NB4 (cell line): ENCODE data around the gene TRPM1.
"Not testable (repeated sequence)": the region's sequence is repeated elsewhere in the genome, so short reads cannot be mapped to it uniquely, and the experiment has no call there.

ENCODE experiments used
- DNase-seq: peaks from one replicate; pipeline ENCODE4 v3.0.0; 2010; ENCODE audit warnings: low read depth
- H3K4me3 ChIP-seq: one replicate; pipeline ENCODE4 v1.5.1; 2011; ENCODE audit warnings: mild to moderate bottlenecking, low read depth, low read length, moderate library complexity
- MYC ChIP-seq: IDR thresholded peaks from 2 replicates; pipeline ENCODE4 v1.6.1; 2011; ENCODE audit warnings: low read depth, low read length
- POLR2A ChIP-seq: IDR thresholded peaks from 2 replicates; pipeline ENCODE4 v1.6.1; 2011; ENCODE audit warnings: mild to moderate bottlenecking; ENCODE audit not compliant: insufficient read length; ENCODE audit errors: extremely low read depth
- TF ChIP-seq, protein P1 (sequence below): IDR thresholded peaks from one replicate; pipeline ENCODE4 v1.5.1; 2012; ENCODE audit warnings: low read depth, low read length
- TF ChIP-seq, protein P2 (sequence below): IDR thresholded peaks from 2 replicates; pipeline ENCODE4 v1.6.1; 2011; ENCODE audit warnings: low read depth, low read length

Gene TRPM1

DNA sequence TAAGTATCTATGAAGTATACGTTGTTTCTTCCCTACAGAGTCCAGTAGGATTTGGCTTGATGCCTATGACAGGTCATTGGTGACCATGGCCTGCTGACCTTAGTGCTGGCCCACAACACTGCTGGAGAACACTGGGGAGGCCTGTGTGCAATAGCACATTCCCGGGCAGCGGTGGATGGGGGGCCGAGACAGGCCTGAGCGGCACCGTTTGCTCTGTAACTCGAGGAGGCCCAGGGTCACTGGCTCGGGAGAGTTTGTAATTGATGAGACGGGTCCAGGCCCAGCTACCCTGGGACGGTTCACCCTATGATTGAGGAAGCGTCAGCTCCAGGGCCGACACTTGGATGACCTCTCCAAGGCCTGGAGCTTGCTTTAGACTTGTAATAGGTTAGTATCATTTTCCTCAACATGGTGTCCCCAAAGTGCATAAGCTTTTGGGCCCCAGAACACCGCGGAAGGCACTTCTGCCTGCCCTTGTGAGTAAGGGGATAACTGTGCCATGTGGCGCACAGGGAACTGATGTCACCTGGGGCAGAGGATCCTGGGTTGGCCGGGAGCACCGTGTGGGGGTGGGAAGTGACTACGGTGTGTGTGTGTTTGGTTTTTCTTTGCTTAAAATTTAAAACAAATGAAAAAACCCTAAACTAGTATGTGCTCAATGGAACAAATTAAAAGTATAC lies 12.0 kb downstream of the TRPM1 start:
- DNase-seq, result no peak
- TF ChIP-seq MYC, result no peak
- TF ChIP-seq, protein P1, sequence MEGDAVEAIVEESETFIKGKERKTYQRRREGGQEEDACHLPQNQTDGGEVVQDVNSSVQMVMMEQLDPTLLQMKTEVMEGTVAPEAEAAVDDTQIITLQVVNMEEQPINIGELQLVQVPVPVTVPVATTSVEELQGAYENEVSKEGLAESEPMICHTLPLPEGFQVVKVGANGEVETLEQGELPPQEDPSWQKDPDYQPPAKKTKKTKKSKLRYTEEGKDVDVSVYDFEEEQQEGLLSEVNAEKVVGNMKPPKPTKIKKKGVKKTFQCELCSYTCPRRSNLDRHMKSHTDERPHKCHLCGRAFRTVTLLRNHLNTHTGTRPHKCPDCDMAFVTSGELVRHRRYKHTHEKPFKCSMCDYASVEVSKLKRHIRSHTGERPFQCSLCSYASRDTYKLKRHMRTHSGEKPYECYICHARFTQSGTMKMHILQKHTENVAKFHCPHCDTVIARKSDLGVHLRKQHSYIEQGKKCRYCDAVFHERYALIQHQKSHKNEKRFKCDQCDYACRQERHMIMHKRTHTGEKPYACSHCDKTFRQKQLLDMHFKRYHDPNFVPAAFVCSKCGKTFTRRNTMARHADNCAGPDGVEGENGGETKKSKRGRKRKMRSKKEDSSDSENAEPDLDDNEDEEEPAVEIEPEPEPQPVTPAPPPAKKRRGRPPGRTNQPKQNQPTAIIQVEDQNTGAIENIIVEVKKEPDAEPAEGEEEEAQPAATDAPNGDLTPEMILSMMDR, result no peak
- TF ChIP-seq, protein P2, sequence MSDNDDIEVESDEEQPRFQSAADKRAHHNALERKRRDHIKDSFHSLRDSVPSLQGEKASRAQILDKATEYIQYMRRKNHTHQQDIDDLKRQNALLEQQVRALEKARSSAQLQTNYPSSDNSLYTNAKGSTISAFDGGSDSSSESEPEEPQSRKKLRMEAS, result no peak
- TF ChIP-seq POLR2A, result no peak
- H3K4me3 ChIP-seq, result no peak overlapping the region

DNA sequence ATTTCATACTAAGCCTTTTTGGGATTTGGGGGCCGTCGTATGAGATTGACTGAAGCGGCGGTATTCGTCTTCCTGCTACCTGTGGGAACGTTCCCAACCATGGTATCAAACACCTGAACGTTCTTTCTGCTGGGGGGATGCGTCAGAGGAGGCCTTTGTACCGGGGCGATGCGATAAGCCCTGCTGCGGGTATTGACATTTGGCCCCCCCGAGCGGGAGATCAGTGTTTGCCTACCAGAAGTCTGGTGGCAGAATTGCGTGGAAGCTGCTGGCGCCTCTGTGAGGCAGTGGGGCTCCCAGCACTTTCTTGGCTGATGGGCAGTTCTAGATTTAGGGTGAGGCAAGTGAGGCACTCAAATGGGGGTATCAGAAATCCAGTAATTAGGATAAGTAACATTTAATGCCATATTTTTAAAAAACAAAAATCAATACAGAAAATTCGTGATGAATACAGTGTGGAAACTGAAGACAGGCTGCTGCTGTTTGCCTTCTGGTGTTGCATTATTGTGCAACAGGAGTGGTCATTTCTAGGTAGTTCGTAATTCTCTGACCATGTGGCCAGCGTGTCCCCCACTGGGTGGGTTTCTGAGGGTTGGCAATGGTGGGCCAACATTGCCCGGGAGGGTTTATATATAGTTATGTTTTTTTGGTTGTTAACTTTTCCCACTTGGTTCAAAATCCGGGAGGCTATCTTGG lies 12.7 kb downstream of the TRPM1 start:
- TF ChIP-seq POLR2A (no peak), MYC (no peak)
- TF ChIP-seq, protein P2, result no peak
- TF ChIP-seq, protein P1, result no peak
- DNase-seq, result no peak
- no peak overlapping the region for H3K4me3 ChIP-seq

DNA sequence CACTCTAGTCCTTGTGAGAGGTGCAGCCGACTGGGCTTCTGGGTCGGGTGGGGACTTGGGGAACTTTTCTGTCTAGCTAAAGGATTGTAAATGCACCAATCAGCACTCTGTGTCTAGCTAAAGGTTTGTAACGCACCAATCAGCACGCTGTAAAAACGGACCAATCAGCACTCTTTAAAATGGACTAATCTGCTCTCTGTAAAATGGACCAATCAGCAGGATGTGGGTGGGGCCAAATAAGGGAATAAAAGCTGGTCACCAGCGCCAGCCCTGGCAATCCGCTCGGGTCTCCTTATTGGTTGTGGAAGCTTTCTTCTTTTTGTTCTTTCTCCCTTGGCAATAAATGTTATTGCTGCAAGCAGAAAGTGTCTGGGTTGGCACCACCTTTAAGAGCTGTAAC lies 13.5 kb downstream of the TRPM1 start:
- H3K4me3 ChIP-seq, result not testable (repeated sequence)

DNA sequence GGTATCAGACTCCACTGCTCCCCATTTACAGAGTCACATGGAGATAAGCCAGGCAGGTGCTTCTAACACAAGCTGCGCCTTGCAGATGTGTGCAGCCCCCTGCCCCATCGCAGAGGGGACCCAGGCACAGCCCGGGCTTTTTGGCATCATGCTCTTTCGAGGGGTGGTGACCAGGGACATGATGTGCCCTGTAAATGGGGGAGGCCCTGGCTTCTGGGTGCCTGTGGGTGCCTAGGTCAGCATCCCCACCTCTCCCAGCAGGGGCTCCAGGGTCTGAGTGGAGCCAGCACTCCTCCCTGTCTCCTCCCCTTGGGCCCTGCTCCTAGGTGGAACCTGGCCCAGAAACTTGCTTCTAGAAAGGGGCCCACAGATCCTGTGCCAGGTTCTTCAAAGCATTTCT lies 15.2 kb downstream of the TRPM1 start:
- H3K4me3 ChIP-seq, result no peak overlapping the region
- TF ChIP-seq, protein P2, result no peak
- no peak for TF ChIP-seq POLR2A
- TF ChIP-seq, protein P1, result no peak
- TF ChIP-seq MYC, result no peak
- no peak for DNase-seq

More for the DNA sequence above, 13.5 kb downstream of the TRPM1 start:
- DNase-seq, result not testable (repeated sequence)

DNA sequence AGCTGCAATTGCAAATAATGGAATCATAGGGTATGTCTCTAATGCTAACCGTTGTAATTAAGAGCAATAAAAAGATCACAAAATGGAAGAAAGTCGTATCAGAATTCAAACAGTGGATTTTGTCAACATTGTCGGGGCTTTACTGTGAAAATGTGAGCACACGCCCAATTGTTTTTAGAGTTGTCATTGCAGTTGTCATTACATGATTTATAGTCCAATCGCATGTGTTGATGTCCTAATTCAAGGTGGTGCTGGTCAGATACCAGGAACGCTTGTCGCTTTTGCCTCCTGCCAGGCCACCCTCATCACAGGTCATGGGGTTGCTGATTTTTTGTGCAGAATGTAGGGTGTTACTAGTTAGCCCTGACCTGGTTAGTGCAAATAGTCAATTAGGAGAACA lies 16.2 kb downstream of the TRPM1 start:
- TF ChIP-seq, protein P1, result no peak
- TF ChIP-seq, protein P2, result no peak
- TF ChIP-seq POLR2A, result no peak
- no peak for TF ChIP-seq MYC
- no peak overlapping the region for H3K4me3 ChIP-seq
- DNase-seq, result no peak

DNA sequence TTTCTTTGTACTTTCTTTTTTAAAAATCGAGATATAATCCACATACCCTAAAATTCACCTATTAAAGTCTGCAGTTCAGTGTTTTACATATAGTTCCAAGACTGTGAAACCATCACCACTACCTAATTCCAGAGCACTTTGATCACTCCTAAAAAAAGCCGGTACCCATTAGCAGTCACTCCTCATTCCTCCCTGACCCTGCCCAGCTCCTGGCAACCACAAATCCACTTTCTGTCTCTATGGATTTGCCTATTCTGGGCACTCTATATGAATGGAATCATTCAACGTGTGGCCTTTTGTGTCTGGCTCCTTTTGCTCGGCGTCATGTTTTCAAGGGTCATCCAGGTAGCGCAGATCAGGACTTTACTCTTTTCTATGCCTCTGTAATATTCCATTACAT lies 17.3 kb downstream of the TRPM1 start:
- no peak overlapping the region for H3K4me3 ChIP-seq
- TF ChIP-seq, protein P1, result no peak
- TF ChIP-seq MYC, result no peak
- TF ChIP-seq, protein P2, result no peak
- TF ChIP-seq POLR2A, result no peak
- DNase-seq, result no peak
